ENCODE measurements around the gene TRIO.

- no peak for TF ChIP-seq STAT6 (CRISPR knock-in tag; conservative IDR thresholded peaks at IDR 0.05; ENCODE audit: low read depth)
- no peak for TF ChIP-seq CTCF (IDR thresholded peaks at IDR 0.05)
- no peak for TF ChIP-seq ATF3 (CRISPR knock-in tag; conservative IDR thresholded peaks at IDR 0.05)
- TF ChIP-seq ZBTB21 (CRISPR knock-in tag; IDR thresholded peaks at IDR 0.05; ENCODE audit: borderline replicate concordance), result no peak
Measured at GRCh38 chr5:14109041-14109747, 33.9 kb upstream of the TRIO start.
